Endodermal cell (in vitro differentiated cells): Measurements from ENCODE around the gene PHLPP1. TPM values are rescaled to one million over a fixed set of nuclear protein-coding genes. Genes with fewer than 3 reads are reported as not detected.

Experiments used
- DNase-seq: peaks from one replicate; pipeline ENCODE4 v3.0.0-alpha.2; 2017
- H3K27ac ChIP-seq: 2 replicates; pipeline ENCODE4 v1.5.1; 2013; ENCODE audit warnings: mild to moderate bottlenecking, low read depth, low read length, moderate library complexity
- H3K27me3 ChIP-seq: 2 replicates; pipeline ENCODE4 v1.6.1; 2013; ENCODE audit warnings: mild to moderate bottlenecking, low read length, moderate library complexity; ENCODE audit not compliant: insufficient read depth, control insufficient read depth, poor library complexity, severe bottlenecking
- H3K36me3 ChIP-seq: 2 replicates; pipeline ENCODE4 v1.7.0; 2013; ENCODE audit warnings: mild to moderate bottlenecking, low read length, moderate library complexity; ENCODE audit not compliant: control insufficient read depth, insufficient read depth
- H3K4me1 ChIP-seq: one replicate; pipeline ENCODE4 v1.7.0; 2013; ENCODE audit warnings: low read length; ENCODE audit not compliant: control insufficient read depth, insufficient read depth
- H3K4me3 ChIP-seq: 2 replicates; pipeline ENCODE4 v1.5.1; 2013; ENCODE audit warnings: mild to moderate bottlenecking, low read length, moderate library complexity
- H3K9ac ChIP-seq: 2 replicates; pipeline ENCODE4 v1.6.1; 2013; ENCODE audit warnings: mild to moderate bottlenecking, low read length, moderate library complexity; ENCODE audit not compliant: poor library complexity, severe bottlenecking; ENCODE audit errors: extremely low read depth
- H3K9me3 ChIP-seq: 2 replicates; pipeline ENCODE4 v1.6.1; 2013; ENCODE audit warnings: mild to moderate bottlenecking, low read length, moderate library complexity; ENCODE audit not compliant: control insufficient read depth
- H3K27ac Mint-ChIP-seq: 2 replicates; pipeline ENCODE4 v1.8.0; 2020; ENCODE audit warnings: mixed read lengths
- H3K27me3 Mint-ChIP-seq: 2 replicates; pipeline ENCODE4 v1.8.0; 2021; ENCODE audit warnings: mild to moderate bottlenecking, mixed read lengths; ENCODE audit not compliant: insufficient read depth
- H3K36me3 Mint-ChIP-seq: 2 replicates; pipeline ENCODE4 v1.8.0; 2020; ENCODE audit warnings: low read depth, mixed read lengths
- H3K4me1 Mint-ChIP-seq: 2 replicates; pipeline ENCODE4 v1.8.0; 2020; ENCODE audit warnings: mixed read lengths
- H3K4me3 Mint-ChIP-seq: 2 replicates; pipeline ENCODE4 v1.8.0; 2020; ENCODE audit warnings: mild to moderate bottlenecking, moderate library complexity, mixed read lengths
- H3K9me3 Mint-ChIP-seq: 2 replicates; pipeline ENCODE4 v1.8.0; 2020; ENCODE audit warnings: mild to moderate bottlenecking, mixed read lengths
- CTCF ChIP-seq: fragments of 200-600 bp; sonication (generic); conservative IDR thresholded peaks from 2 replicates; pipeline ENCODE4 v1.5.0; 2021; ENCODE audit warnings: antibody characterized with exemption, mild to moderate bottlenecking
- WGBS, 2 experiments: methylation state at CpG; one replicate each; pipeline versions ENCODE4 v1.1.5 to v1.1.7; 2013; ENCODE audit warnings: missing lambda C conversion rate in 2 of 2, mixed read lengths in 1 of 2; ENCODE audit not compliant: insufficient coverage in 1 of 2, insufficient read length in 1 of 2; 5-methylcytosine and 5-hydroxymethylcytosine counted together
- total RNA-seq, 2 donors: library from RNA; stranded (reverse); fragmentation: NEBNext Ultra II Directional in 1 of 2; extraction: Animal tissue kit (Norgen Biotek cat#: 25700) in 1 of 2; gene quantifications; 2 replicates in 1 of 2; 3 replicates in 1 of 2; pipeline ENCODE4 v1.2.1, GENCODE V29; 2021

PHLPP1 gene
- total RNA-seq, 2 donors from 2014 or later, result 19.8 to 28.1 TPM

- no peaks in the 10 kb centered on the region for H3K27me3 ChIP-seq
- H3K9ac ChIP-seq, result no peak overlapping the region
- no peaks in the 10 kb centered on the region for H3K36me3 ChIP-seq
- Mint-ChIP-seq H3K27ac (no peak overlapping the region), H3K36me3 (no peaks in the 10 kb centered on the region), H3K4me1 (peaks cover 11% of the 10 kb centered on the region), H3K9me3 (no peaks in the 10 kb centered on the region), H3K27me3 (no peaks in the 10 kb centered on the region), H3K4me3 (no peak overlapping the region)
- no peak overlapping the region for H3K4me3 ChIP-seq
- no peak for DNase-seq
- no peak for TF ChIP-seq CTCF
- peaks cover 4% of the 10 kb centered on the region for H3K4me1 ChIP-seq
- H3K27ac ChIP-seq, result no peak overlapping the region
- H3K9me3 ChIP-seq, result no peaks in the 10 kb centered on the region
These were observed 4.9 kb upstream of the PHLPP1 start for GRCh38 chr18:62710417-62710816.

- Histone ChIP-seq H3K9me3 (no peaks in the 10 kb centered on the region), H3K4me3 (no peak overlapping the region), H3K4me1 (peaks cover 4% of the 10 kb centered on the region), H3K27me3 (no peaks in the 10 kb centered on the region), H3K36me3 (no peaks in the 10 kb centered on the region), H3K9ac (no peak overlapping the region), H3K27ac (no peak overlapping the region)
- Mint-ChIP-seq H3K4me1 (peaks cover 11% of the 10 kb centered on the region), H3K27ac (no peak overlapping the region), H3K36me3 (no peaks in the 10 kb centered on the region), H3K27me3 (no peaks in the 10 kb centered on the region), H3K9me3 (no peaks in the 10 kb centered on the region), H3K4me3 (no peak overlapping the region)
- TF ChIP-seq CTCF, result no peak
- WGBS, 2 experiments, result 96 to 98% methylated on average over 8 to 13 of the region's 13 CpGs
- no peak for DNase-seq
These were observed 3.6 kb upstream of the PHLPP1 start for GRCh38 chr18:62711781-62712180.

GRCh38 chr18:62713651-62714247, 1.6 kb upstream of the PHLPP1 start:
- Histone ChIP-seq H3K4me1 (peaks cover 8% of the 10 kb centered on the region), H3K36me3 (no peaks in the 10 kb centered on the region), H3K9ac (no peak overlapping the region), H3K27me3 (no peaks in the 10 kb centered on the region), H3K9me3 (no peaks in the 10 kb centered on the region), H3K27ac (no peak overlapping the region), H3K4me3 (no peak overlapping the region)
- no peaks in the 10 kb centered on the region for H3K36me3 Mint-ChIP-seq
- DNase-seq, result peak; percentile 54
- H3K9me3 Mint-ChIP-seq, result no peaks in the 10 kb centered on the region
- 86 to 90% methylated on average over 7 to 17 of the region's 17 CpGs for WGBS, 2 experiments
- peak overlapping the region; percentile 70 for H3K27ac Mint-ChIP-seq
- H3K4me3 Mint-ChIP-seq, result no peak overlapping the region
- H3K27me3 Mint-ChIP-seq, result no peaks in the 10 kb centered on the region
- TF ChIP-seq CTCF, result no peak
- peaks cover 28% of the 10 kb centered on the region for H3K4me1 Mint-ChIP-seq
